GM19452 (cell line): ENCODE measurements around the gene CFAP251.
"Not testable (repeated sequence)": the region's sequence is repeated elsewhere in the genome, so short reads cannot be mapped to it uniquely, and the experiment has no call there.

Source experiments
- ATAC-seq: cut with Tn5 transposase; IDR thresholded peaks from one replicate; pipeline ENCODE4 v1.9.1; 2021; ENCODE audit not compliant: unreplicated experiment

The CFAP251 gene

DNA sequence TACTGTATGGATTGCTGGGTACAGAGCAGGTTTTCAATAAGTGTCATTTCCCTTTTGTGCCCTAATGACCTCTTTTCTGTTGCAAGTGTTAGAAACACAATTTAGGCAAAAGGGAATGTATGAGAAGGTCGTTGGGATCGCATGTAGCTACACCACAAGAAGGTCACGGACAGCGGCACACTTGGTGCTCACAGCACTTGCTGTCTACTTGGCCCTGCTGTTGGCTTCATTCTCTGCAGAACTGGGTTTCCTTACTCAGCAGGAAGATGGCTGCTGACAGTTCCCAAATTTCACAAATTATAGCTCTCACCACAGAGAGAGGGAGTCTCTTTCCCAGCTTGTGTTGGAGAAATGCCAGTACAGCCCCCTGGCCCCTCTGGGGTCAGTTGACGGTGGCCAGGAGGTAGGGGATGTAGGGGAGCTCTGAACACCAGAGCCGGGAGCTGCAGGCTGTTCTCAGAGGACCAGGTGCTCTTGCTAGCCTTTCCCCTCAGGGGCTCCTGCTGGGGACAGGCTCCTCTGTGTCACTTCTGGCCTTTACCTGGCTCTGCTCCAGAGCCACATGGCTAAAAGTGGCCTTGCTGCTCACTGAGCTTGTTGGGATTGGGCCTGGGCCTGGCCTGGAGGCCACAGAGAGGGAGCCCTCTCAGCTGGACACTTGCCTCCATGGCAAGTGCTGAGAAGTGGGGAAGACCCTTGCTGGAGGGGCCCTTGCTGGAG is 52.3 kb downstream of the CFAP251 start:
- no peak for ATAC-seq

DNA sequence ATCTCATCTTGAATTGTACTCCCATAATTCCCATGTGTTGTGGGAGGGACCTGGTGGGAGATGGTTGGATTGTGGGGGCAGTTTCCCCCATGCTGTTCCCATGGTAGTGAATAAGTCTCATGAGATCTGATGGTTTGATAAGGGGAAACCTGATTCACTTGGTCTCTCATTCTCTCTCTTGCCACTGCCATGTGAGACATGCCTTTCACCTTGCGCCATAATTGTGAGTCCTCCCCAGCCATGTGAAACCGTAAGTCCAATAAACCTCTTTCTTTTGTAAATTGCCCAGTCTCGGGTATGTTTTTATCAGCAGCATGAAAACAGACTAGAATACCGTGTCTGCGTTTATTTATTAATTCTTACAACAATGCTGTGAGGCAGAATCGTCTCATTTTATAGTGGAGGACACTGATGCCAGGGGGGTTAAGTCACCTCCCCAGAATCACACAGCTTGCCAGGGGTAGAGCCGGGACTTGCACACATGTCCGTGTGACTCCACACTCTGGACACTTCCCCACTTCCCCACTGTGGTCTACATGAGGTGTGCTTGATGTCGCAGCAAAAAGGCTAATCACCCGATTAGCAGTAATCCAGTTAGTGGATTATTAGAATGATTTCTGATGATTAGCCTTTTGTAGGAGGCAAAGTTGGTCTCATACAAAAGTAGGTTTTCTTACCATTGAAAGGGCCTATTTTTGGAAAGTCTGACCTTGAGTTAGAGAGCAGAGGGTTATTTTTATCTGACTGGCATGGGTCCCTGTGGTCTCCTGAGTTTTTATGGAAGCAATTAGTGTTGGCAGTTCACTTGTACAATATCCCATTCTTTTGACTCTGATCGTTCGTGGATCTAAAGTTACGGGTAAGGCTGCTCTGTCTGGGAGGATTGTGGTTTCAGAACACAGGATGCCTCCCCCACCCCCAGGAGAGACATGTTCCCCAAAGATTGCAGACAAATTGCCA is 55.9 kb downstream of the CFAP251 start:
- no peak for ATAC-seq

- no peak for ATAC-seq
These were observed 56.6 kb downstream of the CFAP251 start for GRCh38 chr12:121975021-121975420.

GRCh38 chr12:121976950-121977349 is 58.6 kb downstream of the CFAP251 start:
- no peak for ATAC-seq

- ATAC-seq = no peak
These were observed 61.9 kb downstream of the CFAP251 start for GRCh38 chr12:121980191-121980891.

- ATAC-seq = no peak
These were observed 62.5 kb downstream of the CFAP251 start for GRCh38 chr12:121980892-121981272.

GRCh38 chr12:121981456-121981855 is 63.1 kb downstream of the CFAP251 start:
- no peak for ATAC-seq

DNA sequence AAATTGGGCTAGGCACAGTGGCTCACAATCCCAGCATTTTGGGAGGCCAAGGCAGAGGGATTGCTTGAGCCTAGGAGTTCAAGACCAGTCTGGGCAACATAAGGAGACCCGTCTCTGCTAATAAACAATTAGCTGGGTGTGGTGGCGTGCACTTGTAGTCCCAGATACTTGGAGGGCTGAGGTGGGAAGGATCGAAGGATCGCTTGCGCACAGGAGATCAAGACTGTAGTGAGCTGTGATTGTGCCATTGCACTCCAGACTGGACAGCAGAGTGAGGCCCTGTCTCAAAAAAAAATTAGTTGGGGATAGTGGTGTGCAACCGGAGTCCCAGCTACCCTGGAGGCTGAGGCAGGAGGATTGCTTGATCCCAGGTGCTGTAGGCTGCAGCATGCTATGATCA is 64.6 kb downstream of the CFAP251 start:
- ATAC-seq = no peak

GRCh38 chr12:121983536-121984210 is 65.3 kb downstream of the CFAP251 start:
- no peak for ATAC-seq

DNA sequence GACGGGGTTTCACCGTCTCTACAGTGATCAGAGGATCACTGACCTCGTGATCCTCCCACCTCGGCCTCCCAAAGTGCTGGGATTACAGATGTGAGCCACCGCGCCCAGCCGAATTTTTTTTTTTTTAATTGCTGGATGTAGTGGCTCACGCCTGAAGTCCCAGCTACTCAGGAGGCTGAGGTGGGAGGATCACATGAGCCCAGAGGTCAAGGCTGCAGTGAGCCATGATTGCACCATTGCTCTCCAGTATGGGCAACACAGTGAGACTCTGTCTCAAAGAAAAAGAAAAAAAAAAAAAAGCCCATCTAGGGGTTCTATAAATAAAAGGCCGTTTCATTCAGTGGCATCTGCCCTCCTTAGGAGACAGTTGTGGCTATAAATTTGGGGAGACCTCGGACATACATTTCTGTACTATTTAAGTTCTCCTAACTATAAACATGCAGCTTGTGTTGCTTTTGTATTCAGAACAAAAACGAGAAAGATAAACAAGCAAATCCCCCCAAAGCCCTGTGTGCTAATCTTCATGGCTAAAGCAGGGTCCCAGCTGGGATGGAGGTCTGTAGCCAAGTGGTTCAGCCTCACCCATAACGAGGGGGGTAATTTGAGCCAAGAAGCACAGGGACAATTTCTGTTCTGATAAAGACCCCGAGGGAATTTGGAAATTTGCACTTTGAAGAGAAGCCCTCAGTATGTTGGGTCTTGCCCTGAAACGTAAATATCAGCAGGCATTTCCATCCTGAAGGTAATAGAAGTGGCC is 68.3 kb downstream of the CFAP251 start:
- ATAC-seq = no peak

DNA sequence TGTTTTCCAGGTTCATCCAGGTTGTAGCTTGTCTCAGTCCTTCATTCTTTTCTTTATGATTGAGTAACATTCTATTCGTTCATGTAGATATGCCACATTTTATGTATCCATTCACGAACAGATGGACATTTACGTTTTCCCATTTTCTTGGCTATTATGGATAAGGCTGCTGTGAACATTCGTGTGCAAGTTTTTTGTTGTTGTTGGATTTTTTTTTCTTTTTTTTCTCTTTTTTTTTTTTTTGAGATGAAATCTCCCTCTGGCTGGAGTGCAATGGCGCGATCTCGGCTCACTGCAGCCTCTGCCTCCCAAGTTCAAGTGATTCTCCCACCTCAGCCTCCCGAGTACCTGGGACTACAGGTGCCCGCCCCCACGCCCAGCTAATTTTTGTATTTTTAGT is 70.1 kb downstream of the CFAP251 start:
- not testable (repeated sequence) for ATAC-seq

DNA sequence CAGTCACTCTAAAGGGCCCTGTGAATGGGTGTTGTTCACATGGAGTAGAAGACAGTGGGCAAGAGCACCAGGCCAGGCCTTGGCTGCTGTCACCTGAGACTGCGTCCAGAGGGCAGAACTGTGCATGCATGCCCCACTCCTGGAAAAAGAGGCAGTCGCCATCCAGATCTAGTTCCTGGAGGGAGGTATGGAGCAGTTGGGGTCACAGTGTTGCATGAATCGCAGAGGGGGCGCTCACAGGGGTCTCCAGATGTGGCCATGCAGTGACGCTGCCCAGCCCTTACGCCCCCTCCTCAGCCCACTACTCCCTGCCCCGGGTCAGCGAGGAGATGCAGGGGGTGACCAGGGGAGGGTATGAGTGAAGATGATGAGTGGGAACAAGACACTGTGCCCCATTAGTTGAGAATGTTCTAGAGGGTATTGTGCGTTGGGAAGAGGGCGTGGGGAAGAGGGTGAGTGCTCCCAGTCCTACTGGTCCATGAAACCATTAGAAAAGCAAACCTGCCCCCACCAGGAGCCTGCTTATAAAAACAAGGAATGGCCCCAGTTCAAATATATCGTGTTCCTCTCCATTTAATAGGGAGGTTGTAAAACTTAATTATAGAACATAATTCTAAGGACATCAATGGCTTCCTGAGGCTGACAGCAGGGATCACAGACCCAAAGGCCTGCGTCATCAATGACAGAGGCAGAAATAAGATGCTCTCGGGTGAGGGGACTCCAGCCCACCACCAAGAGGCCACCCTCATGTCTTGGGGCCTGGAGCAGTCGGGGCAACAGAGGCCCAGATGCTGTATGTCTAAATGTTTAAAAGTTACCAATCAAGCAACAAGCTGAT is 71.1 kb downstream of the CFAP251 start:
- no peak for ATAC-seq

- ATAC-seq = no peak
These were observed 71.8 kb downstream of the CFAP251 start for GRCh38 chr12:121990114-121990647.

DNA sequence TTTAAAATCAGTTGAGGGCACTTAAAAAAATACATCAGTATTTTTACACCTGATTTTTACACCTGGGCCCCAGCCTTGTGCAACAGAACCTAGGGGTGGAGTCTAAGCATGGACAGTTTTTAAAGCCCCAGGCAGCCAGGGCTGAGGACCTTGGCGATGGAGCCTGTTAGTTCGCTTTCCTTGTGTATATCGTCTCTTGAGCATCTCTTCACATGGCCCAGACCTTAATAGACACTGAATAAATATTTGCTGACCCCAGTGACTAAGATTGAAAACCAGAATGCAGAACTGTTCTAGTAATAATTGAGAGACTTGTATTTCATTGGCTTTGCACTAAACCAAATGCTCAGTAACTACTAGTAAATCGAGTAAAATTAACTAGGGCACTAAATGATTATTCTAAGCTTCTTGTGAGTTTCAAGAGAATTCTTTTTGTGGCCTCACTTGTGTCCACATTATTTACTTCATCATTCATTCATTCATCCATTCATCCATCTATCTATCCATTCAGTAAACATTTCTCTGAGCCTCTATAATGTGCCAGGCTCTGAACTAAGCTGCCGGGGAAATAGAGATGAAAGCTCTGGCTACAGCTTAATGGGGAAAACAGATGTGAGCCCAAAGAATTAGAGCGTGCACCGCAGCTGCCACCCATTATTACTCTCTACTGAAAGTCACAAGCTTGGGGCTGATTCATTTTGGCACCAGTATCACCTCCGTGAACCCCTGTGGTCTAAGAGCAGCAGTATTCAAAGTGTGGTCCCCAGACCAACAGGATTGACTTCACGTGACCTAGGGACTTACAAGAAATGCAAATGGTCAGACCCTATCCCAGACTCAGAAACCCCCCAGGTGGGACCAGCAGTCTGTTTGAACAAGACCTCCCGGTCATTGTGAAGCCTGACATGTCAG is 72.6 kb downstream of the CFAP251 start:
- ATAC-seq = peak; percentile 74

DNA sequence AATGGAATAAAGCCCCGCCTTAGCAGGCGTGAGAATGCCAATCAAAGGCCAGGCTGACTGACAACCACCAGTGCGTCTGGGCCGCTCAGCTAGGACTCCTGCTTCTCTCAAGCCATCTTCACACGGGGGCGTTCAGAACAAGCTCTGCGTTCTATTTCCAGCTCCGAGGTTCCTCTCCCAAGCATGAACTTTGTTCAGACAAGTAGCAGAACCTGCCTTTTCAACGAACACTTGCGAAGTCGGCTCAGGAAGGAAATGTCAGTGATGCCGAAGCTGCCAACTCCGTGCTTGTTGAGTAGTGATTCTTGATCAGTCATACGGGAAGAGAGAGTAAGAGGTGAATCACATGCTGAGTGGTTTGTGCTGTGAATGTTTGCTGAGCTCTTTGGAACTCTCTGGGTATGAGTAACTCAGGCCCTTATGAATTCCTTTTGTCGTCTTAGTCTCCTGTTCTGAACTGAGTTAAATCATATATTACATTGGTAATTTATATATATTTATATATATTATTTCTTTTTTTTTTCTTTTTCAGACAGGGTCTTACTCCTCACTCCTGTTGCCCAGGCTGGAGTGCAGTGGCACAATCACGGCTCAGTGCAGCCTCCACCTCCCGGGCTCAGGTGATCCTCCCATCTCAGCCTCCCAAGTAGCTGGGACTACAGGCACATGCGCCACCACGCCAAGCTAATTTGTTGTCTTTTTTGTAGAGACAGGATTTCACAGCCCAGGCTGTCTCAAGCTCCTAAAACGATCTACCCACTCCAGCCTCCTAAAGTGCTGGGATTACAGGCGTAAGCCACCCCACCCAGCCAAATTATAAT is 73.9 kb downstream of the CFAP251 start:
- peak; percentile 80 for ATAC-seq

DNA sequence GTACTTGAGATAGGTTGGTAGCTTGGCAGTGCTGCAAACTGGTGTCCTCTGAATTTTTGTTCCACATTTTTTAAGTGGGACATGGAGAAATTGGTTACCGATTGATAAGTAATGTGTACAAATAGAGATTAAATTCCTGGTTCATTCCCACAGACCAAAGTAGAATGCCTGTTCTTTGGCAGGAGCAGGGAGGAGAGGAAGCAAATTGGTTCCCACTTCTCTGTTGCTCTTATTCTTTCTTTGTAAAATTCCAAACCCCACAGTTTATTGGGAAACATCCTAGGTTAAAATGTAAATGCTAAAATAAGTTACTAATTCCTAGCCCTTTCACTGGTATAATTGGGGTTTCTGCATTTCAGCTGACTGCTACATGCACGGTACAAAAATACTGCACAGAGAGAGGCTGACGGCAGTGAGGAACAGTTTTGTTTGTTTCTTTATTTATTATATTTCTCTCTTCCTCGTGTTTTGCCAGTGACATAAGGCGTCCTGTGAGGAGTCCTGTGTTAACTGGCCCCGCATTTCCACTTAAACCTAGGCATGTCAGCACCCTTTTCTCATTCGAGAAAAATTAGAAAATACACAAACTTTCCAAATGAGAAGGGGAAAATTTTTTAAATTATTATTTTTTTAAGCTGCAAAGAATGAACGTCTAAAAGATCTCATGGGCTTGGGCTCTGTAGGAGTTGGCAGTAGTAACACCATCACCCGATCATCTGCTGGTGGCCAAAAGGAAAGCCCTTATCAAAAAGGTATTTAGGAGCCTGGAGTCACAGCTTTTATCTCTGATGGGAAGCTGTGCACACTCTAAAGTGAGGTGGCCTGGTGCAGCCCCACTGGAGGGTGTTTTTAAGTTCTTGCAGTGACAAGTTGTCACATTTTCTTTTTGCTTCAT is 77.9 kb downstream of the CFAP251 start:
- ATAC-seq = no peak
